GM21737 (cell line): ENCODE measurements around the gene TXLNB.

Experiments used
- ATAC-seq: cut with Tn5 transposase; IDR thresholded peaks from one replicate; pipeline ENCODE4 v1.9.1; 2021; ENCODE audit warnings: mild to moderate bottlenecking, moderate library complexity; ENCODE audit not compliant: unreplicated experiment

TXLNB gene

DNA sequence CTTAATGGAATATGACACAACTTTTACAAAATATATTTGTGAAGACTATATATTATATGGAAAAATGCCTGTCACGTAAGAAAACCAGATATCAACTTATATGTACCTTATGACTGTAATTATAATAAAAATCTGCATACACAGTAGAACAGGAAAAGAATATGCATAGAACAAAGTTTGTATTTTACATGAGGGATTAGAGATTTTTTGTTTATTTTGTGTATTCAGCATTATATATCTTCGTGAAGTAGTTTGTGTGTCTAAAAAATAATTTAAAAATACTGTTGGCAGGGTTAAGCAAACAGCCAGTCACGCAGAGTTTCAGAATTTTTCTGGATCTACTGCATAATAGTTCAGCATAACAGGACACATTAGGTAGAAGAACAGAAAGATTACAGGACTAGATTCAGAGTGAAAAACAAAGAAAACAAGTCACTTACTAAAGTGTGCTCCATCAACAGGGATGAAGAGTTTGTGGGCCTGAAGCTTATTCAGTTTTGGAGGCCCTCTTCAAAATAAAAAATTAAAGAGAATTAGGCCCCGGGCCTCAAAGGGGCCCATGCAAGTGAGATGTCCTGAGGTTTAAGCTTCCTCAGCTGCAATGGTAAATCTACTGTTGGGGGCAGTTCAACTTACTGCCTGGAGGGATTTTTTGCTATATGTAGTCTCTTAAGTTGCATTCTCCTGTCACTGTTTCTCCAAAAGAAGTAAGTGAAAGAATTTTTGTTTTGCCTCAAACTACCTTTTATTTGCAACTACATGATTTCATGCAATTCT, 16.3 kb downstream of the TXLNB start:
- no peak for ATAC-seq

DNA sequence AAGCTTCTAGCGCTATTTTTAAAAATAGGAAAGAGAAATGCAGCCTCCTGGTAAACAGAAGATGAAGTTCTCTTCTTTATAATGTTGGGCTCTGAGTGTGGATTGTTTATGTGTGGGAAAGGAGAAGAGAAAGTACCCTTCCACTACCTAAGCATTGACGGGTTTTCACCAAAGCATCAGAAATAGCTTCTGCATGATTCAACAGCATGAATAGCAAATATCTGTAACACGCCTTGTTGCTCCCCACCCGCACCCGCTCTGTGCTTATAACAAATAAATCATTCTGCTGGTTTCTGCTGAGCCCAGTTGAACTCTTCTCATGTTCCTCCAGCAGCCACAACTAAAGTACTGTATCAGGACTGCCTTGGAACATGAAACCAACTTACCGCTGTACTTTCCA, 20.7 kb downstream of the TXLNB start:
- peak; percentile 84 for ATAC-seq

DNA sequence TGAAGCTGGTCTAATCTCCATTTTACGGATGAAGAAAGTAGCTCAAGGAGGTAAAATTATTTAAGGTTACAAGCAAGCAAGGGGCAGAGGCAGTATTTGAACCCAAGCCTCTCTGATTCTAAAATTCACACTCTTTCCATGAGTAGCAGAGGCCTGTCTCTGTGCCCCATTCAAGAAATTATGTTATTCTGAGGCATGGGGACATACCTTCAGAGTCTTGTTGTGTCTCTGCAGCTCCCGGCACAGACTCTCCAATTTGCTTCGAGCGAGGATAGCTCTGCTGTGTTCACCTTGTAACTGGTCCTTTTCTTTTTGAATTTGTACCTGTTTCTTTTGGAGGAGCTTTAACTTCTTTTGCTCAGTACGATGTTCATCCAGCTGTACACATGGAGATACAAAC, 21.5 kb downstream of the TXLNB start:
- peak; percentile 12 for ATAC-seq

- no peak for ATAC-seq
These were observed 26.1 kb downstream of the TXLNB start for GRCh38 chr6:139265512-139266190.

DNA sequence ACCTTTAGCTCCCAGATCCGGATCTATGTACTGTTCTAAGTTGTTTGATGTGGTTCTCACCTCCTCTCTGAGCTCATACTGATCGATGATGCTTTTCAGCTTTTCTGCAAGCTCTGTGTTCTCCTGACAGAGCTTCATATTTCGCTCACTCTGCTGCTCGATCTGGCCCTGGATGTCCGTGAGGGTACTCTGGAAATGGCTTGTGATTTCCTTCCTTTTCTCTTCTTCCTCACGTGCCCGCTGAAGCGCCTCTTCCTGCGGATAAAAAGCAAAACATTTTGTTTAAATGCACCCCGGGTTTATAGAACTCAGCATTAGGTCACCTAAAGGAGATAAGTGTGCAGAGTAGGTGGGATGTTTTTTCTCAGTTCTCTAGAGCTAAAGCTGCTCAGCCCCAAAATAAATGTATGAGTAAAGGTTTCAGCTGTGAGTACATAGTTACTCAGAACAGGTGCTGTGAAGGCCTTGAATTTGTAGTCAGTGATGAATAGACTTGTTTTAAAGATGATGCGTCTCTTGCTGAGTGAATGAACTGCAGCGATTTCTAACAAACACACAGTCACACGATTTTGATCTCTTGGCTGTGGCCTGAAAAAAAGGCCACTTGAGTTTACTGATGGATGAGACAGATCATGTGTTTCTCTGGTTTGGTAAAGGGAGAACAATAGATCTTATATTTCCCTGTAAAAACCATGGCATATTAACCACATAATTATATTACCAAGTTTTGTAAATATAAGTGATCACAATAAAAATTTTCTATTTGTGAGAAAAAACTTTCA, 29.1 kb downstream of the TXLNB start:
- peak; percentile 84 for ATAC-seq

- ATAC-seq, result no peak
These were observed 33.9 kb downstream of the TXLNB start for GRCh38 chr6:139257821-139258398.

GRCh38 chr6:139257291-139257690, 34.5 kb downstream of the TXLNB start:
- no peak for ATAC-seq

GRCh38 chr6:139256087-139256486, 35.7 kb downstream of the TXLNB start:
- no peak for ATAC-seq

DNA sequence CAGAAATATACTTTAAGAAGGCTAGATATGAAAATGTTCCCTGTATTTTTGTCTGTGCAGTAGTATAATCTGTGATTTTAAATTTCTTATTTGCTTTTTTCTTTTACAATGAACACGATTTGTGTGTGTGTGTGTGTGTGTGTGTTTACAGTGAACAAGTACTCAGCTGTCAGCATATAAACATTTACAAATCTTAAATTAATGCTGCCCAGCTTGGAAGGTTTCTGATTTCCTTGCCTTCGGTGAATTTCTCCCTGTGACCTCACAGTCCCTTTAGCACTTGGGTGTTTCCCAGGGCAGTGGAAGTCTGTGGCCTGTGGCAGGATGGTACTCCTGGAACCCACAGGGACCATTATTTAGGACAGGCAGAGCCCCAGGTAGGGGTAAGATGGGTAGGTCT, 37.6 kb downstream of the TXLNB start:
- ATAC-seq, result no peak

GRCh38 chr6:139253656-139254055, 38.1 kb downstream of the TXLNB start:
- no peak for ATAC-seq

- no peak for ATAC-seq
These were observed 40.0 kb downstream of the TXLNB start for GRCh38 chr6:139251691-139252390.

DNA sequence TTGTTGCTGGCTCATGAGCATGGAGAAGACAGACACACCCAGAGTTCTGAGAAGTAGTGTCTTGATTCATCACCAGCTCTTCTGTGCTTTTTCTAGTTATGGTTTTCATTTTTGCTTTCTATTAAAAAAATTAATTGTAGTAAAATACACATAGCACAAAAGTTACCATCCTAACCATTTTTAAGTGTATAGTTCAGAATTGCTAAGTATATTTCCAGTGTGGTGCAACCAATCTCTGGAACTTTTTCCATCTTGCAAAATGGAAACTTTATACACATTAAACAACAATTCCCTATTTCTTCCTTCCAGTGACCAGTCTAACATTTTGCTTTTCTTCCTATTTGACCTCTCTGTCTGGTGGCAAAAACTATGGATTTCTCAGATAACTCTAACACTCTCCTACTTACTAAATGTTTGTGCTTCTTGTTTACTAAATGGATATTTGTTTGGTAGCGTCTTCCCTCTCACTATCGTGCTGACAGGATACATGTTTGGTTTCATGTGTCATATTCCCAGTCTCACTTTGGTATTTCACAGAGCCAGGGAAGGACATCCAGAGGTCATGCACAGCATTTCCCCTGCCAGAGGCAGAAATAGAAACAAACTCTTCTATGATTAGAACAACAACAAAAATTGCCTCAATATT, 40.6 kb downstream of the TXLNB start:
- ATAC-seq, result peak; percentile 40

- peak; percentile 97 for ATAC-seq
These were observed 41.3 kb downstream of the TXLNB start for GRCh38 chr6:139250296-139251044.

GRCh38 chr6:139249395-139249794, 42.4 kb downstream of the TXLNB start:
- ATAC-seq, result no peak

GRCh38 chr6:139248911-139249310, 42.9 kb downstream of the TXLNB start:
- no peak for ATAC-seq

DNA sequence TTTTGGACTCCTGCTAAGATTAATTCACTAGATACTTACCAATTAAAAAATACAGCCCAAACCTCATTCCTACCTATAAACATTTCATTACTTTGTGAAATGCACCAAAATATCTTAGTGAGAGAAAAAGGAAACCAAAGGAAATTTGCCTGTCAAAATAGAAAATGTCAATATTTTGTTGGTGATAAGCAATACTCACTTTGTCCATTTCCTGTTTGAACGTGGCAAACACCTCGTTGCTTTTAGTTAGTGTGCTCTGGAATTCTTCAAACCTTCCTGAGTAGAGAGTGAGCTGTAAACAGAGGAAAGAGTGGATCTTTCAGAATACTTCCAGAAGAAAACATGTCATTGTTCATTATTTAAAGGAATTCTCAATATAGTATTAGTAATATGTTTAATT, 44.2 kb downstream of the TXLNB start:
- ATAC-seq, result no peak

- ATAC-seq, result no peak
These were observed 48.3 kb downstream of the TXLNB start for GRCh38 chr6:139243536-139243935.

GRCh38 chr6:139242457-139243240, 49.1 kb downstream of the TXLNB start:
- ATAC-seq, result no peak
